EH (cell line): ENCODE measurements around the gene TRMT2A.
A peak's percentile ranks its signal among the peaks of the same experiment; 100 is the strongest.

ENCODE experiments used
- DNase-seq: peaks from one replicate; pipeline ENCODE4 v3.0.0-alpha.2; 2015; ENCODE audit warnings: low read depth

TRMT2A gene

GRCh38 chr22:20148414-20148813, 31.4 kb upstream of the TRMT2A start:
- DNase-seq: no peak

- DNase-seq: no peak
These were observed 30.4 kb upstream of the TRMT2A start for GRCh38 chr22:20147237-20147988.

GRCh38 chr22:20146777-20147176, 29.8 kb upstream of the TRMT2A start:
- no peak for DNase-seq

GRCh38 chr22:20145832-20146223, 28.8 kb upstream of the TRMT2A start:
- no peak for DNase-seq

GRCh38 chr22:20145206-20145831, 28.3 kb upstream of the TRMT2A start:
- no peak for DNase-seq

GRCh38 chr22:20143883-20144665, 27.0 kb upstream of the TRMT2A start:
- no peak for DNase-seq

GRCh38 chr22:20142711-20143621, 25.9 kb upstream of the TRMT2A start:
- no peak for DNase-seq

- peak; percentile 91 for DNase-seq
These were observed 24.4 kb upstream of the TRMT2A start for GRCh38 chr22:20141186-20142077.

- DNase-seq: no peak
These were observed 23.5 kb upstream of the TRMT2A start for GRCh38 chr22:20140521-20140964.

GRCh38 chr22:20140107-20140445, 23.1 kb upstream of the TRMT2A start:
- DNase-seq: no peak

- DNase-seq: no peak
These were observed 22.5 kb upstream of the TRMT2A start for GRCh38 chr22:20139391-20140106.

- DNase-seq: no peak
These were observed 21.8 kb upstream of the TRMT2A start for GRCh38 chr22:20138868-20139267.

- DNase-seq: no peak
These were observed 21.4 kb upstream of the TRMT2A start for GRCh38 chr22:20138417-20138738.

- DNase-seq: no peak
These were observed 20.8 kb upstream of the TRMT2A start for GRCh38 chr22:20137671-20138416.

GRCh38 chr22:20137113-20137512, 20.1 kb upstream of the TRMT2A start:
- no peak for DNase-seq

GRCh38 chr22:20136603-20136873, 19.5 kb upstream of the TRMT2A start:
- no peak for DNase-seq

- DNase-seq: no peak
These were observed 19.0 kb upstream of the TRMT2A start for GRCh38 chr22:20135806-20136602.

- no peak for DNase-seq
These were observed 18.2 kb upstream of the TRMT2A start for GRCh38 chr22:20135265-20135664.

GRCh38 chr22:20133930-20134549, 17.0 kb upstream of the TRMT2A start:
- DNase-seq: no peak
